HFF-Myc (cell line): ENCODE measurements around the gene DNAH8.
A peak's percentile ranks its signal among the peaks of the same experiment; 100 is the strongest.

Source experiments
- DNase-seq: peaks from one replicate; pipeline ENCODE4 v3.0.0-alpha.2; 2011; ENCODE audit warnings: low read depth; ENCODE audit errors: extremely low read depth
- H3K4me3 ChIP-seq: replicated peaks from 2 replicates; pipeline ENCODE4 v1.5.1; 2011; ENCODE audit warnings: low read depth, mild to moderate bottlenecking, control low read depth, low read length
- CTCF ChIP-seq: IDR thresholded peaks from 2 replicates; pipeline ENCODE4 v1.5.1; 2012; ENCODE audit warnings: mild to moderate bottlenecking, low read depth, low read length, control low read depth; ENCODE audit errors: missing control alignments

The DNAH8 gene, protein sequence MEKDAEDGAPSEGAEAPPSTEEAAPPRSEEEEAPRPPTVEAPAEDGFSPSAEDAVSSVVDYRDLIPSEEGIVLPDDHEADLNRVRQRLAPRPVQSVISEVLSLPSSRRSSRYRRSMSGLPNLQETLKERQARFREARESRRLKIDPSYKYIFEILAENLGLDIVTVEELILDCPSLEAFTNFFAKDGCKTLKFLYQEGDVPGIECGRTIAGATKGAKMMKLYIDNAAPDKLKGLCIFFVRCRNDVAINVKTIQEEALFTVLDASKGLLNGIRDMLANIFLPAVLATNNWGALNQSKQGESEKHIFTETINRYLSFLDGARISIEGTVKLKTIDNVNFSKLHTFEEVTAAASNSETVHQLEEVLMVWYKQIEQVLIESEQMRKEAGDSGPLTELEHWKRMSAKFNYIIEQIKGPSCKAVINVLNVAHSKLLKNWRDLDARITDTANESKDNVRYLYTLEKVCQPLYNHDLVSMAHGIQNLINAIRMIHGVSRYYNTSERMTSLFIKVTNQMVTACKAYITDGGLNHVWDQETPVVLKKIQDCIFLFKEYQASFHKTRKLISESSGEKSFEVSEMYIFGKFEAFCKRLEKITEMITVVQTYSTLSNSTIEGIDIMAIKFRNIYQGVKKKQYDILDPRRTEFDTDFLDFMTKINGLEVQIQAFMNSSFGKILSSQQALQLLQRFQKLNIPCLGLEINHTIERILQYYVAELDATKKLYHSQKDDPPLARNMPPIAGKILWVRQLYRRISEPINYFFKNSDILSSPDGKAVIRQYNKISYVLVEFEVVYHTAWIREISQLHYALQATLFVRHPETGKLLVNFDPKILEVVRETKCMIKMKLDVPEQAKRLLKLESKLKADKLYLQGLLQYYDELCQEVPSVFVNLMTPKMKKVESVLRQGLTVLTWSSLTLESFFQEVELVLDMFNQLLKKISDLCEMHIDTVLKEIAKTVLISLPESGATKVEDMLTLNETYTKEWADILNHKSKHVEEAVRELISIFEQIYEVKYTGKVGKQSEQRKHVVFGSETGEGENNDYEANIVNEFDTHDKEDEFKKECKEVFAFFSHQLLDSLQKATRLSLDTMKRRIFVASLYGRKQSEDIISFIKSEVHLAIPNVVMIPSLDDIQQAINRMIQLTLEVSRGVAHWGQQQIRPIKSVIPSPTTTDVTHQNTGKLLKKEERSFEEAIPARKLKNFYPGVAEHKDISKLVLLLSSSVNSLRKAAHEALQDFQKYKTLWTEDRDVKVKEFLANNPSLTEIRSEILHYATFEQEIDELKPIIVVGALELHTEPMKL (N-terminal part only)

GRCh38 chr6:38715016-38715689, at the start of gene DNAH8:
Gene DNAH8, plus strand, starts transcription at chr6:38715311. Its CDS starts 7,499 bp downstream, at chr6:38722810.
- DNase-seq, result no peak
- peak within 1 kb of the TSS; percentile 13; the same call in 1 of the 2 replicates for H3K4me3 ChIP-seq
- TF ChIP-seq CTCF, result no peak

- TF ChIP-seq CTCF, result peak; percentile 72
- DNase-seq, result peak; percentile 46
- no peak overlapping the region for H3K4me3 ChIP-seq
Observed at GRCh38 chr6:38671885-38672467, 43.1 kb upstream of the DNAH8 start.

DNA sequence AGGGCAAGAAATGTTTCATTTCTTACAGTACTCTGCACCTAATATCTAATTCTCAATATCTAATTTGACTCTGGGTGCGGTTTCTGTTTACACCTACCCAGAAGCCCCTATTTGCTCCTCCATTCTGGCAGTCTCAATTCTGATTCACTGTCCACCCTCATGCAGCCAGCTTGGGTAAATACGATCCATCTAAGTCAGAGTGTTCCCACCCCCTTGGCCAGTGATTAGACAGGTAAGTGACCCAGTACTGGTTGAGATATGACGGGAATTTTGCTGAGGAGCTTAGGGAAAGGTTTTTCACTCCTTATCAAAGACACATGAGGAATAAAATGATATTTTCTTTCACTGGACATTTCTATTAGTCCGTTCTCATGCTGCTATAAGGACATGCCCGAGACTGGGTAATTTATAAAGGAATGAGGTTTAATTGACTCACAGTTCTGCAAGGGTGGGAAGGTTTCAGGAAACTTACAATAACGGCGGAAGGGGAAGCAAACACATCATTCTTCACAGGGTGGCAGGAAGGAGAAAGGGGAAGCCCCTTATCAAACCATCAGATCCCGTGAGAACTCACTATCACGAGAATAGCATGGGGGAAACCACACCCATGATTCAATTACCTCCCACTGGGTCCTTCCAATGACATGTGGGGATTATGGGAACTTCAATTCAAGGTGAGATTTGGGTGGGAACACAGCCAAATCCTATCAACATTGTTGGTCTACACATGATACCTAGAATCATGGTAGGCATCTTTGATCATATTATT, 41.5 kb upstream of the DNAH8 start:
- no peak overlapping the region for H3K4me3 ChIP-seq
- DNase-seq, result no peak
- no peak for TF ChIP-seq CTCF

DNA sequence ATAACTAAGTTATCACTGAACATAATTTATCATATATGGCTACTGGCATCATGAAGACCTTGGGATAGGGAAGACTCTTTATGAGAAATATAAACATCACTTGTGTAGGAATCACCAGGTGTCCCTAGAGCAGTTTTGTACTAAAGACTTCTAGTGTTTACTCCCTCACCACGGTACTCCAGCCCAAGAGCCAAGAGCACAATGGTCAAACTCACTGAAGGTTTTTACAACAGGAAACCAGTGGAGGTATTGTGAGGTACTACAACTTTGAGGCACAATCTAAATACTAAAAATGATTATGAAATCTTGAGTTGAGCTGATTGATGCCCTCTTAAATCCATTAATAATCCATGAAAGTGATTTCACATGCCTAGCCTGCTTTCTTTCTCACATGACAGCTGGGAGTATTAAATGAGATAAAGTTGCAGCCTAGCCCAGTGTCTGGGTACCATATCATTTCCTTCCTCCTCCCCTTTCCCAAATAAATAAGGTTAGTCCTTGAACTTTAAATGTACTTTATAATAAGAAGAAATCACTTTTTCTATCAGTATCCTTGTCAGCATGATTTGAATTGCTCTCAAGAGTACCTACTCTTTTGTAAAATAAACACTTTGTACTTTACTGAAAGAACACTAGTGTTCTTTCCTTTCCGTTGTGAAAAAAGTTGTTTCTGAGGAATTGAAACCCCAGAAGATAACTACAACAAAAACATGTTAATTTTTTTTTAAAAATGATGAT, 38.7 kb upstream of the DNAH8 start:
- H3K4me3 ChIP-seq, result no peak overlapping the region
- no peak for TF ChIP-seq CTCF
- no peak for DNase-seq

GRCh38 chr6:38676974-38677544, 38.1 kb upstream of the DNAH8 start:
- H3K4me3 ChIP-seq, result no peak overlapping the region
- TF ChIP-seq CTCF, result no peak
- no peak for DNase-seq
